AG04450 (cell line): ENCODE data around the gene AMIGO1. TPM values are rescaled to one million over a fixed set of nuclear protein-coding genes. Genes with fewer than 3 reads are reported as not detected.

Experiments
- CTCF ChIA-PET: fragments of 300-600, 350-600 bp; formaldehyde crosslinking; extraction: SDS; loops from one replicate; lab custom pipeline; 2022; ENCODE audit warnings: antibody characterized with exemption, inconsistent platforms; lab: Charles Lee
- POLR2A ChIA-PET: fragments of 350-600 bp; formaldehyde crosslinking; extraction: SDS; loops from one replicate; lab custom pipeline; 2021; ENCODE audit warnings: antibody characterized with exemption, inconsistent platforms; lab: Yijun Ruan, JAX
- DNase-seq: peaks from one replicate; pipeline ENCODE4 v3.0.0-alpha.2; 2011; ENCODE audit warnings: low read depth, low spot score
- H3K27ac ChIP-seq: one replicate; pipeline ENCODE4 v1.5.1; 2012; ENCODE audit warnings: low read depth, low read length, control low read depth
- H3K27me3 ChIP-seq: one replicate; pipeline ENCODE4 v1.6.0; 2012; ENCODE audit warnings: low read length; ENCODE audit not compliant: control insufficient read depth, insufficient read depth
- H3K4me3 ChIP-seq: 2 replicates; pipeline ENCODE4 v1.5.1; 2011; ENCODE audit warnings: mild to moderate bottlenecking, low read depth, low read length, control low read depth
- H3K9me3 ChIP-seq: 2 replicates; pipeline ENCODE4 v1.5.1; 2012; ENCODE audit warnings: low read length; ENCODE audit not compliant: control insufficient read depth, insufficient read depth
- polyA minus RNA-seq: library from RNA; depleted of rRNA, polyadenylated mRNA; stranded (reverse); fragments of >200 nt; gene quantifications from 2 replicates; pipeline ENCODE4 v1.2.3, GENCODE V29; 2011; rRNA and poly(A)+ RNA removed
- polyA plus RNA-seq: library from polyadenylated mRNA; depleted of rRNA; stranded (reverse); fragments of >200 nt; gene quantifications from 2 replicates; pipeline ENCODE4 v1.2.3, GENCODE V29; 2011; rRNA removed
- TF ChIP-seq, protein P1 (sequence below): IDR thresholded peaks from 2 replicates; pipeline ENCODE4 v1.5.1; 2011; ENCODE audit warnings: low read depth, low read length, control low read depth, inconsistent platforms

The AMIGO1 gene
- polyA plus RNA-seq, result 1.5 and 2.3 TPM in 2 replicates
- 1.7 and 1.8 TPM in 2 replicates for polyA minus RNA-seq

- TF ChIP-seq, protein P1, sequence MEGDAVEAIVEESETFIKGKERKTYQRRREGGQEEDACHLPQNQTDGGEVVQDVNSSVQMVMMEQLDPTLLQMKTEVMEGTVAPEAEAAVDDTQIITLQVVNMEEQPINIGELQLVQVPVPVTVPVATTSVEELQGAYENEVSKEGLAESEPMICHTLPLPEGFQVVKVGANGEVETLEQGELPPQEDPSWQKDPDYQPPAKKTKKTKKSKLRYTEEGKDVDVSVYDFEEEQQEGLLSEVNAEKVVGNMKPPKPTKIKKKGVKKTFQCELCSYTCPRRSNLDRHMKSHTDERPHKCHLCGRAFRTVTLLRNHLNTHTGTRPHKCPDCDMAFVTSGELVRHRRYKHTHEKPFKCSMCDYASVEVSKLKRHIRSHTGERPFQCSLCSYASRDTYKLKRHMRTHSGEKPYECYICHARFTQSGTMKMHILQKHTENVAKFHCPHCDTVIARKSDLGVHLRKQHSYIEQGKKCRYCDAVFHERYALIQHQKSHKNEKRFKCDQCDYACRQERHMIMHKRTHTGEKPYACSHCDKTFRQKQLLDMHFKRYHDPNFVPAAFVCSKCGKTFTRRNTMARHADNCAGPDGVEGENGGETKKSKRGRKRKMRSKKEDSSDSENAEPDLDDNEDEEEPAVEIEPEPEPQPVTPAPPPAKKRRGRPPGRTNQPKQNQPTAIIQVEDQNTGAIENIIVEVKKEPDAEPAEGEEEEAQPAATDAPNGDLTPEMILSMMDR, result no peak
- Histone ChIP-seq H3K9me3 (no peaks in the 10 kb centered on the region; the same call in 1 of the 2 replicates), H3K27me3 (peaks cover 7% of the 10 kb centered on the region), H3K27ac (no peak within 1 kb of the TSS), H3K4me3 (peak within 1 kb of the TSS; percentile 72)
- no peak for DNase-seq
- POLR2A ChIA-PET, result interaction anchor here (0.6 to 1.4 kb wide), 3 partner anchors 11 to 39 kb away, joined by 3 to 4 read pairs (median 4); partner anchors contain the start of gene GNAI3
- CTCF ChIA-PET, result interaction anchor here (1.1 to 37.0 kb wide), 6 partner anchors 10 to 131 kb away, joined by 3 to 1351 read pairs (median 10); partner anchors contain the start of genes CYB561D1 and GPR61
Measured at GRCh38 chr1:109509176-109510134, at the start of gene AMIGO1. Gene AMIGO1, minus strand, starts transcription at chr1:109509727. Its CDS starts 815 bp downstream, at chr1:109508912.

GRCh38 chr1:109557520-109557919 is 48.0 kb upstream of the AMIGO1 start:
- H3K9me3 ChIP-seq, result no peaks in the 10 kb centered on the region
- TF ChIP-seq, protein P1, result no peak
- POLR2A ChIA-PET, result no interaction called here
- no peaks in the 10 kb centered on the region for H3K27me3 ChIP-seq
- CTCF ChIA-PET, result no interaction called here
- H3K4me3 ChIP-seq, result no peak overlapping the region
- no peak for DNase-seq
- H3K27ac ChIP-seq, result no peak overlapping the region

DNA sequence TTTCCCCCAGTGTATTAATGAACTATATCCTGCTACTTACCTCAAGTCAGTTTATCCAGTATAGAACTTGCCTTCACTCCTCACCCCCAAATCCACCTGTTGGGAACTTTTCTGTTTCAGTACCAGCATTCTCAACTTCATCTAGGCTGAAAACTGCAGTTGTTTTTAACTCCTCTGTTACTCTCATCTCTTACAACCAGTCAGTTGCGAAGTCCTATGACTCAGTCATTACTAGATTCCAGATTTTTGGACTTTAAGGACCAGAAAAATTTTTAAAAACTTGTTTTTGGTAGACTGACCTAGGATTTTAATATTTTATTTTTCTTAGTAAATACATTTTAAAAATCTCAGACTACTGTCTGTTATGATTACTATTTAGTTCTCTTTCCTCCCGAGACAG is 47.0 kb upstream of the AMIGO1 start:
- H3K27me3 ChIP-seq, result no peaks in the 10 kb centered on the region
- H3K9me3 ChIP-seq, result no peaks in the 10 kb centered on the region
- H3K27ac ChIP-seq, result no peak overlapping the region
- no peak overlapping the region for H3K4me3 ChIP-seq
- ChIA-PET CTCF (no interaction called here), POLR2A (interaction anchor here (0.6 kb wide), 1 partner anchor 72 kb away, joined by 6 read pairs; no protein-coding TSS in a partner anchor)
- TF ChIP-seq, protein P1, result no peak
- no peak for DNase-seq

- Histone ChIP-seq H3K9me3 (no peaks in the 10 kb centered on the region; the same call in 1 of the 2 replicates), H3K27ac (peak within 1 kb of the TSS; percentile 83), H3K4me3 (peak within 1 kb of the TSS; percentile 98), H3K27me3 (no peaks in the 10 kb centered on the region)
- DNase-seq, result peak; percentile 85
- ChIA-PET CTCF (interaction anchor here (0.6 to 3.1 kb wide), 14 partner anchors 11 to 435 kb away, joined by 3 to 31 read pairs (median 3); no protein-coding TSS in a partner anchor), POLR2A (interaction anchor here (0.5 to 2.1 kb wide), 27 partner anchors 8 to 486 kb away, joined by 3 to 24 read pairs (median 5); partner anchors contain the start of genes AHCYL1, AMIGO1, AMPD2 and GNAT2)
- TF ChIP-seq, protein P1, result no peak
Measured at GRCh38 chr1:109548321-109549267, 39.1 kb upstream of the AMIGO1 start, which contains the start of gene GNAI3. Gene GNAI3, plus strand, starts transcription at chr1:109548615. Its CDS starts 106 bp downstream, at chr1:109548721.
